ENCODE data around the gene ADAMTS13. TPM values are rescaled to one million over a fixed set of nuclear protein-coding genes. Genes with fewer than 3 reads are reported as not detected.

The ADAMTS13 gene
- polyA plus RNA-seq, 1 experiment: 0.86 TPM

DNA sequence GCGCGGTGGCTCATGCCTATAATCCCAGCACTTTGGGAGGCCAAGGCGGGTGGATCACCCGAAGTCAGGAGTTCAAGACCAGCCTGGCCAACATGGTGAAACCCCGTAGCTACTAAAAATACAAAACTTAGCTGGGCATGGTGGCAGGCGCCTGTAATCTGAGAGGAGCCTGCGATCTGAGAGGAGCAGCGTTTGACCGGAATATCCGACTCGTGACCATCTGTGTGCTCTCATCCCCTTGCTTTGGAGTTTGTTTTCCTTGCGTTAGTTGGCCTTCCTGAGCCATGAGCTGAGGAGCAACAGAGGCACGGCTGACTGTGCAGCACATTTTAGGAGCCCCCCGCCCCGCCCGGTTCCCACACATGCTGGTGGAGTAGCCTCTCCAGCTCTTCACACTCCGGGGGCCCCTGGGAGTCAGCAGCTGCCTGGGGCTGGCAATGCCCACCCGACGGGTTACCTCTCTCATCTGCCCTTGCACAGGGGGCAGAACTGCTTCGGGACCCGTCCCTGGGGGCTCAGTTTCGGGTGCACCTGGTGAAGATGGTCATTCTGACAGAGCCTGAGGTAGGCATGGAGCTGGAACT, 3.0 kb downstream of the ADAMTS13 start:
- no peak overlapping the region for H3K27ac ChIP-seq (ENCODE audit: low read depth, low read length)
- TF ChIP-seq CTCF (IDR thresholded peaks at IDR 0.05; ENCODE audit: low read depth, low read length): no peak
- POLR2A ChIA-PET: no interaction called here
- H3K4me3 ChIP-seq (ENCODE audit: low read depth, low read length): no peak overlapping the region
- H3K27me3 ChIP-seq (ENCODE audit: control insufficient read depth, insufficient read depth, low read length): peaks cover 27% of the 10 kb centered on the region
- DNase-seq (ENCODE audit: low read depth, low spot score): no peak
- CTCF ChIA-PET: no interaction called here
- H3K9me3 ChIP-seq (ENCODE audit: control insufficient read depth, insufficient read depth, low read length): no peaks in the 10 kb centered on the region

DNA sequence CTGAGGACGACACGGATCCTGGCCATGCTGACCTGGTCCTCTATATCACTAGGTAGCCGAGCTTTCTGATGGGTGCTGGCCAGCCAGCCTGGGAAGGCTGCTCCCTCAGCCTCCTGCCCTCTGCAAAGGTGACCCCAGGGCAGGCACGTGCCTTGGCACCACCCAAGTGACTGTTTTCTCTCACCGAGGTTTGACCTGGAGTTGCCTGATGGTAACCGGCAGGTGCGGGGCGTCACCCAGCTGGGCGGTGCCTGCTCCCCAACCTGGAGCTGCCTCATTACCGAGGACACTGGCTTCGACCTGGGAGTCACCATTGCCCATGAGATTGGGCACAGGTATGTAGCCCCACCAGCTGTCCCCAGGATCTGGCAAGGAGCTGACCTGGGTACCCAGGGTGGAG, 3.8 kb downstream of the ADAMTS13 start:
- POLR2A ChIA-PET: interaction anchor here (0.5 kb wide), 1 partner anchor 53 kb away, joined by 3 read pairs; the partner anchor contains the start of gene SLC2A6
- Histone ChIP-seq H3K9me3 (ENCODE audit: control insufficient read depth, insufficient read depth, low read length) (no peaks in the 10 kb centered on the region), H3K4me3 (ENCODE audit: low read depth, low read length) (no peak overlapping the region), H3K27me3 (ENCODE audit: control insufficient read depth, insufficient read depth, low read length) (peaks cover 30% of the 10 kb centered on the region), H3K27ac (ENCODE audit: low read depth, low read length) (no peak overlapping the region)
- TF ChIP-seq CTCF (IDR thresholded peaks at IDR 0.05; ENCODE audit: low read depth, low read length): no peak
- DNase-seq (ENCODE audit: low read depth, low spot score): no peak
- CTCF ChIA-PET: no interaction called here

GRCh38 chr9:133427658-133428348, 5.6 kb downstream of the ADAMTS13 start:
- peaks cover 30% of the 10 kb centered on the region for H3K27me3 ChIP-seq (ENCODE audit: control insufficient read depth, insufficient read depth, low read length)
- no peak overlapping the region for H3K4me3 ChIP-seq (ENCODE audit: low read depth, low read length)
- TF ChIP-seq CTCF (IDR thresholded peaks at IDR 0.05; ENCODE audit: low read depth, low read length): no peak
- POLR2A ChIA-PET: interaction anchor here (1.1 kb wide), 1 partner anchor 9 kb away, joined by 3 read pairs; no protein-coding TSS in a partner anchor
- no peak overlapping the region for H3K27ac ChIP-seq (ENCODE audit: low read depth, low read length)
- CTCF ChIA-PET: interaction anchor here (0.7 kb wide), 1 partner anchor 18 kb away, joined by 3 read pairs; no protein-coding TSS in a partner anchor
- no peaks in the 10 kb centered on the region for H3K9me3 ChIP-seq (ENCODE audit: control insufficient read depth, insufficient read depth, low read length)
- no peak for DNase-seq (ENCODE audit: low read depth, low spot score)

- H3K9me3 ChIP-seq (ENCODE audit: control insufficient read depth, insufficient read depth, low read length): no peaks in the 10 kb centered on the region
- no peak for TF ChIP-seq CTCF (IDR thresholded peaks at IDR 0.05; ENCODE audit: low read depth, low read length)
- ChIA-PET POLR2A (interaction anchor here (1.1 kb wide), 1 partner anchor 10 kb away, joined by 3 read pairs; no protein-coding TSS in a partner anchor), CTCF (no interaction called here)
- DNase-seq (ENCODE audit: low read depth, low spot score): no peak
- H3K27me3 ChIP-seq (ENCODE audit: control insufficient read depth, insufficient read depth, low read length): peaks cover 30% of the 10 kb centered on the region
- no peak overlapping the region for H3K4me3 ChIP-seq (ENCODE audit: low read depth, low read length)
- no peak overlapping the region for H3K27ac ChIP-seq (ENCODE audit: low read depth, low read length)
These were observed 6.5 kb downstream of the ADAMTS13 start for GRCh38 chr9:133428617-133429101.

GRCh38 chr9:133429214-133429613, 7.0 kb downstream of the ADAMTS13 start:
- no peak overlapping the region for H3K27ac ChIP-seq (ENCODE audit: low read depth, low read length)
- ChIA-PET POLR2A (no interaction called here), CTCF (no interaction called here)
- H3K27me3 ChIP-seq (ENCODE audit: control insufficient read depth, insufficient read depth, low read length): peaks cover 30% of the 10 kb centered on the region
- DNase-seq (ENCODE audit: low read depth, low spot score): no peak
- TF ChIP-seq CTCF (IDR thresholded peaks at IDR 0.05; ENCODE audit: low read depth, low read length): no peak
- no peak overlapping the region for H3K4me3 ChIP-seq (ENCODE audit: low read depth, low read length)
- no peaks in the 10 kb centered on the region for H3K9me3 ChIP-seq (ENCODE audit: control insufficient read depth, insufficient read depth, low read length)
